ENCODE data around the gene CHST13. TPM values are rescaled to one million over a fixed set of nuclear protein-coding genes. Genes with fewer than 3 reads are reported as not detected.
A peak's percentile ranks its signal among the peaks of the same experiment; 100 is the strongest.

CHST13 gene
- total and polyA plus RNA-seq, 3 experiments from 2014 or later: 0.24 to 0.31 TPM; not detected in 1

DNA sequence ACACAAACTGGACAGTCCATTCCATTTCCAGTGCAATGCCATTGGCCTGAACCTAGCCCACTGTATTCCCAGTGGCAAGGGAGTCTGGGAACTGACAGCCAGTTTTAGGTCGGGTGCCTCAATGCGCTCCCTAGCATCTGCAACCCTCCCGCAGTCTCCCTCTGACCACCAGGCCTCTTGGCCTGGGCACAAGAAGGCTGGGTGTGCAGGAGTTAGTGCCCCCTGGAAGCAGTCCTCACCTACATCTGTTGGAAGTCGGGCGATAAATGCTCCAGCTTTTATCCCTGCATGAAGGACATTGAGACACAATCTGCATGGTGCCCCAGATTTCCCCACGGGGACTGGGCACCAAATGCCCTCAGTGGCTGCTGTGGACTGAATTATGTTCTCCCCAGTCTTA, 22.1 kb downstream of the CHST13 start:
- Mint-ChIP-seq H3K4me1 (no peaks in the 10 kb centered on the region), H3K9me3 (no peaks in the 10 kb centered on the region), H3K36me3 (no peaks in the 10 kb centered on the region), H3K27me3 (peaks cover 4 to 19% of the 10 kb centered on the region in 2 donors), H3K4me3 (no peak overlapping the region), H3K27ac (no peak overlapping the region)
- Histone ChIP-seq H3K9me3 (ENCODE audit: low read length) (no peaks in the 10 kb centered on the region), H3K27ac (ENCODE audit: low read depth, low read length) (no peak overlapping the region), H3K27me3 (ENCODE audit: insufficient read depth, low read length, poor library complexity, severe bottlenecking) (no peaks in the 10 kb centered on the region), H3K4me3 (ENCODE audit: low read length) (no peak overlapping the region), H3K36me3 (ENCODE audit: insufficient read depth, low read length) (no peaks in the 10 kb centered on the region), H3K4me1 (ENCODE audit: insufficient read depth, low read length) (no peaks in the 10 kb centered on the region)
- ChIA-PET CTCF (no interaction called here), POLR2A (no interaction called here)
- DNase-seq: no peak

DNA sequence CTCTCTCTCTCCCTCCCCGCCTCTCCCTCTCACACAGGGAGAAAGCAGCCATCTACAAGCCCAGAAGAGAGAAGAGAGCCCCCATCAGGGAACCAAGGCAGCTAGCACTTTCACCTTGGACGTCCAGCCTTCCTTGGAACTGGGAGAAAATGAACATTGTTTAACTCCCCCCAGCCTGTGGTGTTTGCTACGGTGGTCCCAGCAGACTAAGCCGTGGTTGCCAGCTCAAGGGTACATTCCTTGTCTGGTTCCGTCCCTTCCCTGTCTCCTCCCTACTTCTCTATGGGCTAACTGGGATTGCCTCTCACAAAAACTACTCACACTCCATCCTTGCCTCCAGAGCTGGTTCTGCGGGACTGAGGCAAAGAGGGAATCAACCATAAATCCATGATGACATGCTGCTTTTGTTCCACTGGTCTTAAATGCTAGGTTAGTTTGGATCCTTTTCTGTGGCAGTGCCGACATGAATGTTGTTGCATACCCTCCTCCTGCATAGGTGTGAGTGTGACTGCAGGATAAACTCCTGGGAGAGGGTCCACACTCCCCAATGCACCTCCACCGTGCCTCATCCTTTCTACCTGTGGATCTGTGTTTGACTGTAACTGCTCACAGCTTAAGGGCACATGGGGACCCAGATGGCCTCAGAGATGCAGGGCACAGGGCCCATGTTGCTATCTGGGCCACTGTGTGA, 22.7 kb downstream of the CHST13 start:
- H3K27me3 Mint-ChIP-seq: peaks cover 4 to 21% of the 10 kb centered on the region in 2 donors
- H3K4me1 Mint-ChIP-seq: no peaks in the 10 kb centered on the region
- H3K4me3 ChIP-seq (ENCODE audit: low read length): no peak overlapping the region
- ChIA-PET POLR2A (no interaction called here), CTCF (no interaction called here)
- no peaks in the 10 kb centered on the region for H3K36me3 ChIP-seq (ENCODE audit: insufficient read depth, low read length)
- H3K4me1 ChIP-seq (ENCODE audit: insufficient read depth, low read length): no peaks in the 10 kb centered on the region
- H3K27me3 ChIP-seq (ENCODE audit: insufficient read depth, low read length, poor library complexity, severe bottlenecking): no peaks in the 10 kb centered on the region
- H3K36me3 Mint-ChIP-seq: no peaks in the 10 kb centered on the region
- DNase-seq: peak in 1 of 5 donors; percentile 10
- H3K9me3 ChIP-seq (ENCODE audit: low read length): no peaks in the 10 kb centered on the region
- H3K4me3 Mint-ChIP-seq: no peak overlapping the region
- no peak overlapping the region for H3K27ac Mint-ChIP-seq
- H3K27ac ChIP-seq (ENCODE audit: low read depth, low read length): no peak overlapping the region
- H3K9me3 Mint-ChIP-seq: no peaks in the 10 kb centered on the region

DNA sequence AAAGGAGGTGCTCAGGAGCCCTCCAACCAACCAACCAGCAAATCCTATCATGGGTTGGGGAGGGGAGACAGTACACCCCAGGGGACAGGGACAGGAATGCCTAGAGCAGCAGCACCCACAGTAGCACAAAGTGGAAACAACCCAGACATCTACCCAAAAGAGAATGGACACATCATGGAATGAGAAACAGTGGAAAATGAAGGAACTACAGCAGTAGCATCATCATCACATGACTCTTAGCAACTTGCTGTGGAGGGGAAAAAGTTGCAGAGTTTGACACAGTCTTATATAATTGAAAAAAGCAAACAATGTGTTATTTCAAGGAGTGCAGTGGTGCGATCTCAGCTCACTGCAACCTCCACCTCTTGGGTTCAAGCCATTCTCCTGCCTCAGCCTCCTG, 23.8 kb downstream of the CHST13 start:
- Mint-ChIP-seq H3K9me3 (no peaks in the 10 kb centered on the region), H3K36me3 (no peaks in the 10 kb centered on the region), H3K4me3 (no peak overlapping the region), H3K4me1 (no peaks in the 10 kb centered on the region), H3K27me3 (peaks cover 4 to 21% of the 10 kb centered on the region in 2 donors), H3K27ac (no peak overlapping the region)
- H3K4me1 ChIP-seq (ENCODE audit: insufficient read depth, low read length): no peaks in the 10 kb centered on the region
- H3K36me3 ChIP-seq (ENCODE audit: insufficient read depth, low read length): no peaks in the 10 kb centered on the region
- POLR2A ChIA-PET: no interaction called here
- CTCF ChIA-PET: no interaction called here
- H3K27me3 ChIP-seq (ENCODE audit: insufficient read depth, low read length, poor library complexity, severe bottlenecking): no peaks in the 10 kb centered on the region
- no peak overlapping the region for H3K27ac ChIP-seq (ENCODE audit: low read depth, low read length)
- no peak for DNase-seq
- H3K4me3 ChIP-seq (ENCODE audit: low read length): no peak overlapping the region
- no peaks in the 10 kb centered on the region for H3K9me3 ChIP-seq (ENCODE audit: low read length)

DNA sequence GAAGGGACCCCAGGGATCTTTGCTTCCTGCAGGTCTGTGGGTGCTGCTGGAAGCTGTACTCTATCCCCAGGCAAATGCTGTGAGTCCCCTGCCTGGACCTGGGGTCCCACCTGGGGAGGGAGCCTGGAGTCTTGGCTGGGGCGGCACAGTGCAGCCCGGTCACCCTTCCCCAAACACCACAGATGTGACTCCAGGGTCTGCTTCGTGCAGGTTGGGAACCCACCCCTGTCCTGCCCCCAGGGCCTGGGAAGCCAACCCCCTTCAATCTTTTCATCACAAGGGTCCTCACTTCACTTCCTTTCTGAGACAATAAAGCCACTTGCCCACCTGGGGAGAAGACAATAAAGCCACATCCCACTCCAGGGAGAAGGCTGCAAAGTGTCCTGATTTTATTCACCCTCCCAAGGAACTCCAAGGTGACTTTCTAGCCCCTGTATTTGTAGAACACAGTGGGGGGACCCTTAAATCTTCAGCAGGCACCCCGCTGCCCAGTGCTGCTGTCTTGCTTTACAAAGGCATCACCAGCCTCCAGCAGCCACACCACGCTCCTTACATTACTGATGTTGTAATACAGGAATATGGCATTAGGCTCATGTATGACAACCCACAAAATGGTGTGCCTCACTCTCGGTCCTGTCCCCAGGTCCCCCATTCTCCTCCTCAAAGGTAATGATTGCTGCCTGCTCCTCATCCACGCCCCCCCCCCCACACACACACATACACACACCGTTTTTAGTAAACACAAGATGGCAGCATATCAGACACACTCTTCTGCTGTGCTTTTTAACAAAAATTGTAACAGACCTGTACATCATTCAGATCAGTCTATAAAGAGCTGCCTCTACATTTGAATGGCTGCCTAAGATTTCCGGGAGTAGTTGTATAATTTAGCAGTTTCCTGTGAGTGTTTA, 24.9 kb downstream of the CHST13 start:
- no peaks in the 10 kb centered on the region for H3K36me3 Mint-ChIP-seq
- H3K27me3 Mint-ChIP-seq: peaks cover 5 to 23% of the 10 kb centered on the region in 2 donors
- Histone ChIP-seq H3K27me3 (ENCODE audit: insufficient read depth, low read length, poor library complexity, severe bottlenecking) (no peaks in the 10 kb centered on the region), H3K4me3 (ENCODE audit: low read length) (no peak overlapping the region), H3K9me3 (ENCODE audit: low read length) (no peaks in the 10 kb centered on the region), H3K4me1 (ENCODE audit: insufficient read depth, low read length) (no peaks in the 10 kb centered on the region), H3K27ac (ENCODE audit: low read depth, low read length) (no peak overlapping the region), H3K36me3 (ENCODE audit: insufficient read depth, low read length) (no peaks in the 10 kb centered on the region)
- no peaks in the 10 kb centered on the region for H3K4me1 Mint-ChIP-seq
- H3K9me3 Mint-ChIP-seq: no peaks in the 10 kb centered on the region
- peak in 1 of 5 donors; percentile 35 for DNase-seq
- H3K27ac Mint-ChIP-seq: peak overlapping the region in 1 of 8 donors; percentile 10
- CTCF ChIA-PET: no interaction called here
- POLR2A ChIA-PET: no interaction called here
- H3K4me3 Mint-ChIP-seq: no peak overlapping the region

DNA sequence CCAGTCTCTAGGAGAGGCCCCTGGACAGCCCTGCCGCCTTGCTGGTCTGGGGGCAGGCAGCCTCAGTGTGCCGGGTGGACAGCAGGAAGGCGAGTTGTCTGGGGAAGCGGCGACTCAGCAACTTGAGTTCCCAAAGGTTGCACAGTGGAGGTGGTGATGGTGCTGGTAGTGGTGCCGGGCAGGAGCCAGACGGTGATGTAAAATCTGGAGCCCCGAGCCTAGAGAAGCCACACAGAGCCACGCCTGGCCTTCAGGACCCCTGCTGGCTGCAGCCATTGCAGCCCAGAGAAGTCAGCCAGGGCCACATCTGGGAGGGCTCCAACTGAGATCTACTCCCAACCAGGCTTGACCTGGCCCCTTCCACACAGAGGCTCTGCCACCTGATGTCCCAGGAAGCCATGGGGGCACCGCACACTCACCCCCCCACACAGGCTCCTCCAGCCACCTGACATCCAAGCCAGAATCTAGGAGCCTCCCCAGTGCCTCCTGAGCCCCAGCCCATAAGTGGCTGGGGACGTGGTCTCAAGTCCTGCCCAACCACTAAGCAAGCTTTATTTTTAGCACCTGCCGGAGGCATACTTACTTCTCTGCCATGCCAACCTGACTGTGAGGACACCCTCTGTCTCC, 26.0 kb downstream of the CHST13 start:
- DNase-seq: no peak
- peaks cover 5 to 23% of the 10 kb centered on the region in 2 donors for H3K27me3 Mint-ChIP-seq
- Histone ChIP-seq H3K27ac (ENCODE audit: low read depth, low read length) (no peak overlapping the region), H3K4me3 (ENCODE audit: low read length) (no peak overlapping the region), H3K36me3 (ENCODE audit: insufficient read depth, low read length) (no peaks in the 10 kb centered on the region), H3K4me1 (ENCODE audit: insufficient read depth, low read length) (no peaks in the 10 kb centered on the region), H3K27me3 (ENCODE audit: insufficient read depth, low read length, poor library complexity, severe bottlenecking) (no peaks in the 10 kb centered on the region), H3K9me3 (ENCODE audit: low read length) (no peaks in the 10 kb centered on the region)
- H3K4me1 Mint-ChIP-seq: no peaks in the 10 kb centered on the region
- POLR2A ChIA-PET: no interaction called here
- no peak overlapping the region for H3K27ac Mint-ChIP-seq
- CTCF ChIA-PET: no interaction called here
- H3K9me3 Mint-ChIP-seq: no peaks in the 10 kb centered on the region
- H3K36me3 Mint-ChIP-seq: no peaks in the 10 kb centered on the region
- no peak overlapping the region for H3K4me3 Mint-ChIP-seq

DNA sequence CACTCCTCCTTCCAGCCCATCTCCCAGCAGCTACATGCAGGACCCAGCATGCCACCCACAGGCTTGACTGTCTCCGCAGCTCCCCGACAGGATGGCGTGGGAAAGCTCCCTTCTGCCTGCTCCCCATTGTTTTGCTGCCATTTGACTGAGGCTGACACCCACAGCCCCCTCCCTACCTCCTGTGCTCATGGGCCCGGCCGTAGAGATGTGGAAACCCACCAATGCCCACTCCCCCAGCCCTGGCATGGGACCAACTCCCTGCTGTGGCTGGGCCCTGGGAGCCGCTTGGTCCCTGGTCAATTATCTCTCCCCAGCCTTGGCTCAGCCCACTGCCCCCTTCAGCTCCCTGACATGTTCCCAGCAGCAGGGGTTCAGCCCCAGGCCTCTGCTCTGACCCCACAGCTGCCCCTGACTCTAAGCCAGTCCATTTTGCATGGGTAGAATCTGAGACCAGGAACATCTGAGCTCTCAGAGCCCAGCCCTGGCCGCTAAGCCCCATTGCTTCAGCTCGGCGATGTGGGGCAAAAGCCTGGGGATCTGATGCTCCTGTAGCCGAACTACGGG, 26.6 kb downstream of the CHST13 start:
- Mint-ChIP-seq H3K4me1 (no peaks in the 10 kb centered on the region), H3K4me3 (no peak overlapping the region), H3K27me3 (peaks cover 5 to 23% of the 10 kb centered on the region in 2 donors), H3K9me3 (no peaks in the 10 kb centered on the region), H3K36me3 (no peaks in the 10 kb centered on the region), H3K27ac (no peak overlapping the region)
- POLR2A ChIA-PET: no interaction called here
- H3K27me3 ChIP-seq (ENCODE audit: insufficient read depth, low read length, poor library complexity, severe bottlenecking): no peaks in the 10 kb centered on the region
- no peak overlapping the region for H3K27ac ChIP-seq (ENCODE audit: low read depth, low read length)
- CTCF ChIA-PET: no interaction called here
- no peak overlapping the region for H3K4me3 ChIP-seq (ENCODE audit: low read length)
- no peaks in the 10 kb centered on the region for H3K36me3 ChIP-seq (ENCODE audit: insufficient read depth, low read length)
- H3K4me1 ChIP-seq (ENCODE audit: insufficient read depth, low read length): no peaks in the 10 kb centered on the region
- H3K9me3 ChIP-seq (ENCODE audit: low read length): no peaks in the 10 kb centered on the region
- DNase-seq: peak in 1 of 5 donors; percentile 36

DNA sequence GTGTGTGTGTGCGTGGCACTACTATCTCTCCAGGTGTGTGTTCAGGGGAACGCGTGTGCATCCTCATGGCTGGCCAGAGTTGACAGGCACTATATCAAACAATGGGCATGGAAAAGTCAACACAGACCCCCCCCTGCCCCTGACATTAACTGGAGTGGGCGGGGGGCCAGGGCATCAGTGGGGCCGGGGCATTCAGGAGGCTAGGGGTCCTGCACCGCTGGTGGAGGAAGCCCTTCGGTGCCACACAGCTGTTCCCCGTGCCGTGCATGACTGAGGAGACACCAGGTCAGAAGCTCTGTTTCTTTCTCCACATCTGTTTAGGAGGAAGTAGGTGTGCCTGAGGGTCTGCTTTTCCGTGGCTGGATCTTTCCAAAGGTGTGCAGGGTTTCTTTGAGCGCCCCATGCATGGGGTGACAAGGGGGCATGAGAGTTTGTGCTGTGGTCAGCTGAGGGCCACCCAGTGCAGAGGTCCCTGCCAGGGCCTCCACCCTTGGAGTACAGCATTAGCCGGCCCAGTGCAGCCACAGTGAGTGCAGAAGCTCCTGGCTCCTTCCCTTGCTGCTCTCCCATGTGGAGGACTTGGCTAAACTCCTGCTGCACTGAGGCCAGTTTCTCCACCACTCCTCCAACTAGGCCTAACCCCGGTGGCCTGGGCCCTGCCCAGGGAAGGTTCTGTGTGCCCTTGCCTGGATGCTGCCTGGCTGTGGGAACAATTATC, 27.3 kb downstream of the CHST13 start:
- no peaks in the 10 kb centered on the region for H3K36me3 Mint-ChIP-seq
- no peak overlapping the region for H3K27ac Mint-ChIP-seq
- no peaks in the 10 kb centered on the region for H3K4me1 Mint-ChIP-seq
- Histone ChIP-seq H3K36me3 (ENCODE audit: insufficient read depth, low read length) (no peaks in the 10 kb centered on the region), H3K4me1 (ENCODE audit: insufficient read depth, low read length) (no peaks in the 10 kb centered on the region), H3K9me3 (ENCODE audit: low read length) (no peaks in the 10 kb centered on the region), H3K27me3 (ENCODE audit: insufficient read depth, low read length, poor library complexity, severe bottlenecking) (no peaks in the 10 kb centered on the region), H3K27ac (ENCODE audit: low read depth, low read length) (no peak overlapping the region), H3K4me3 (ENCODE audit: low read length) (no peak overlapping the region)
- no peak overlapping the region for H3K4me3 Mint-ChIP-seq
- H3K9me3 Mint-ChIP-seq: no peaks in the 10 kb centered on the region
- DNase-seq: no peak
- ChIA-PET POLR2A (no interaction called here), CTCF (no interaction called here)
- peaks cover 5 to 23% of the 10 kb centered on the region in 2 donors for H3K27me3 Mint-ChIP-seq

All from CD8-positive, alpha-beta memory T cell (primary cell).